HFF-Myc (cell line): Measurements from ENCODE around the gene ABCF2.
A peak's percentile ranks its signal among the peaks of the same experiment; 100 is the strongest.

Experiments used
- DNase-seq: peaks from one replicate; pipeline ENCODE4 v3.0.0-alpha.2; 2011; ENCODE audit warnings: low read depth; ENCODE audit errors: extremely low read depth
- H3K4me3 ChIP-seq: replicated peaks from 2 replicates; pipeline ENCODE4 v1.5.1; 2011; ENCODE audit warnings: low read depth, mild to moderate bottlenecking, control low read depth, low read length
- TF ChIP-seq, protein P1 (sequence below): IDR thresholded peaks from 2 replicates; pipeline ENCODE4 v1.5.1; 2012; ENCODE audit warnings: mild to moderate bottlenecking, low read depth, low read length, control low read depth; ENCODE audit errors: missing control alignments

Gene ABCF2

DNA sequence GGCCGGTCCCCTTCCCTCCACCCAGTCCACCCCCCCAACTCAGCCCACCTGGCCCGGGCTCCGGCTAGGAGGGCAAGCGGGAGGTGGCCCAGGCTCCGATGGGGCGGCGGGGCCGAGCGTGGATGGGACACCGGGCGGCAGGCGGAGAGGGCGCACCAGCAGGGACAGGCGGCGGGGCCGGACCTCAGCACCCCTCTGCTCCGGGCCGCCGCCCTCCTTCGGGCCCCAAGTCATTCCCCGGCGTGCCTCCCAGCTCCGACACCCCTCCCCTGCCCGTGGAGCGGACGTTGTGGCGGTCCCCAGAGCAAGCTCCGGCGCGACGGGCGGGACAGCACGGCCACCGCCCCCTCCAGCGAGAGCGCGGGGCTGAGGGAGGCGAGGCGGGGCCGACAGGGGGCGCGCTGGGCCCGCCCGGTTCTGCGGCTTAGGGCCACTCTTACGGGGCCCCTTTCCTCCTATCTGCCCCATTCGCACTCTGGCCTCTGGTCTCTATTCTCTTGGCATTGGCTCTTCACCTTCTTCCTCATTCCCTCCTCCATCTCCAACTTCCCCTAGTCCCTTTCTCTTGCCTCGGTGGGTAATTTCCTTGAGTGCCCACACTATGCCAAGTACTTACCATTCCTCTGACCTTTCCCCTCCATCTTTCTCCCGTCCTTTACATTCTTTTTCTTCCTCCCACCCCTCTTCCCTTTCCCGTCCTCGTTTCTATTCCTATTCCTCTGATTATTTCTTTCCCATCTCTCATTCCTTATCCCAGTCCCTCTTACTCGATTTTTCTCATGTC lies 58.8 kb downstream of the ABCF2 start:
- TF ChIP-seq, protein P1, sequence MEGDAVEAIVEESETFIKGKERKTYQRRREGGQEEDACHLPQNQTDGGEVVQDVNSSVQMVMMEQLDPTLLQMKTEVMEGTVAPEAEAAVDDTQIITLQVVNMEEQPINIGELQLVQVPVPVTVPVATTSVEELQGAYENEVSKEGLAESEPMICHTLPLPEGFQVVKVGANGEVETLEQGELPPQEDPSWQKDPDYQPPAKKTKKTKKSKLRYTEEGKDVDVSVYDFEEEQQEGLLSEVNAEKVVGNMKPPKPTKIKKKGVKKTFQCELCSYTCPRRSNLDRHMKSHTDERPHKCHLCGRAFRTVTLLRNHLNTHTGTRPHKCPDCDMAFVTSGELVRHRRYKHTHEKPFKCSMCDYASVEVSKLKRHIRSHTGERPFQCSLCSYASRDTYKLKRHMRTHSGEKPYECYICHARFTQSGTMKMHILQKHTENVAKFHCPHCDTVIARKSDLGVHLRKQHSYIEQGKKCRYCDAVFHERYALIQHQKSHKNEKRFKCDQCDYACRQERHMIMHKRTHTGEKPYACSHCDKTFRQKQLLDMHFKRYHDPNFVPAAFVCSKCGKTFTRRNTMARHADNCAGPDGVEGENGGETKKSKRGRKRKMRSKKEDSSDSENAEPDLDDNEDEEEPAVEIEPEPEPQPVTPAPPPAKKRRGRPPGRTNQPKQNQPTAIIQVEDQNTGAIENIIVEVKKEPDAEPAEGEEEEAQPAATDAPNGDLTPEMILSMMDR = peak; percentile 68
- H3K4me3 ChIP-seq = no peak overlapping the region
- DNase-seq = no peak

DNA sequence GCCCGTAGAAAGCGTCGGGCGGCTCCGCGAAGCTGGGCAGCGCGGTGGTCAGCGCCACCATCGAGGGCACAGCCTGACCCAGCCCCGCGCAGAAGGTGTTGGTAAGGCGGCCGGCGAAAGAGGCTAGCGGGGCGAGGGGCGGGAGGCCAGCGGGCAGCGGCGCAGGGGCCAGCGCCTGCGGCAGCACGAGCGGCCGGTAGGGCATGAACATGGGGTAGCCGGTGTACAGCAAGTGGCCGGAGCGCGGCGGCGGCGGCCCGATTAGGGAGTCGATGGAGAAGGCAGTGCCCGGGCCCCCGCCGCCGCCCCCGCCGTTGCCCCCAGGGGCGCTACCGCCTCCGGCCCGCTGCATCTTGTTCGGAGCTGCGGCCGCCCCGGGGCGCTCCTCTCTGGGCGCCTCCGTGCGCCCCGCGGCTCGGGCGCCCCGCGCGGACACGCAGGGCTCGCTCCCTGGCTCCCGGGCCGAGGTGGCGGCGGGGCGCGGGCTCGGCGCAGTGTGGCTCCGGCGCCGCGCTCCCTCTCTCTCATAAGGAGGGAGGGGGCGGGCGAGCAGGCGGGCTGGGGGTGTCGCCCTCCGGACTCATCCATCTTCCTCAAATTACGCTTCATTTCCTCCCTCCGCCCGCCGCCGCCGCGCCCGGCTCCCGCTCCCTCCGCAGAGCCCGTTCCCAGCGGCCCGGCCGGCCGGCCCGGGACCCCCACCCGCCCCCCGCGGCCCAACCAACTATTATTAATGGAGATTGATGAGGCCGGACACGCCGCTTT lies 59.6 kb downstream of the ABCF2 start, which contains the start of gene GBX1:
Gene GBX1, minus strand, starts transcription at position 498 of the 765 bp plus-strand sequence. Its CDS starts 146 bp downstream, at position 352.
- TF ChIP-seq, protein P1 = no peak
- no peak for DNase-seq
- H3K4me3 ChIP-seq = 0 out of 2 replicates have a peak within 1 kb of the TSS, but pooled peaks have one; percentile 9

- DNase-seq = no peak
- TF ChIP-seq, protein P1 = no peak
- 0 out of 2 replicates have a peak overlapping the region, but pooled peaks have one; percentile 9 for H3K4me3 ChIP-seq
These were observed 60.3 kb downstream of the ABCF2 start for GRCh38 chr7:151166629-151167196.
